Loucy (cell line): ENCODE results near the gene ASIC5.

Experiments used
- EZH2phosphoT487 ChIP-seq: fragments of 200-600 bp; IDR thresholded peaks from 2 replicates; pipeline ENCODE4 v1.6.1; 2018; ENCODE audit warnings: antibody characterized with exemption, mild to moderate bottlenecking, moderate library complexity, borderline replicate concordance
- TF ChIP-seq, protein P1 (sequence below): fragments of 200-600 bp; sonication (generic); conservative IDR thresholded peaks from 2 replicates; pipeline ENCODE4 v1.5.1; 2014; ENCODE audit warnings: mild to moderate bottlenecking, antibody characterized with exemption, low read length

DNA sequence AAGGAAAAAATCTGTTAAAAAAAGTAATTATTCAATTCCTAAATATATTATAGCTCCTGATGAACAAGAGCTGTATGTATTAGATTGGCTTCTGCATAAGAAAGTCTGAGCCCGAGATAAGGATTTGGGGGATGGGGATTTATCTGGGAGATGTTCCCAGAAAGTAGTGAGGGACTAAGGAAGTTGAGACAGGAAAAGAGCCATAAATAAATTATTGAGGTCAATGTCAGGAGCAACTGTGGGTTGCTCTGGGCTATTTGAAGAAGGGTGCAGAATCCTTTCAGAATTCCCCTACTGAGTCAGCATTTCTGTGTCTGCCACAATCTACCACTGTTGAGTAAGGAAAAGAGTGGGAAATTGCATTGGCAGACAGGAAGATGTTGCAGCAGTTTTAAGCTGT lies 34.3 kb upstream of the ASIC5 start:
- TF ChIP-seq, protein P1, sequence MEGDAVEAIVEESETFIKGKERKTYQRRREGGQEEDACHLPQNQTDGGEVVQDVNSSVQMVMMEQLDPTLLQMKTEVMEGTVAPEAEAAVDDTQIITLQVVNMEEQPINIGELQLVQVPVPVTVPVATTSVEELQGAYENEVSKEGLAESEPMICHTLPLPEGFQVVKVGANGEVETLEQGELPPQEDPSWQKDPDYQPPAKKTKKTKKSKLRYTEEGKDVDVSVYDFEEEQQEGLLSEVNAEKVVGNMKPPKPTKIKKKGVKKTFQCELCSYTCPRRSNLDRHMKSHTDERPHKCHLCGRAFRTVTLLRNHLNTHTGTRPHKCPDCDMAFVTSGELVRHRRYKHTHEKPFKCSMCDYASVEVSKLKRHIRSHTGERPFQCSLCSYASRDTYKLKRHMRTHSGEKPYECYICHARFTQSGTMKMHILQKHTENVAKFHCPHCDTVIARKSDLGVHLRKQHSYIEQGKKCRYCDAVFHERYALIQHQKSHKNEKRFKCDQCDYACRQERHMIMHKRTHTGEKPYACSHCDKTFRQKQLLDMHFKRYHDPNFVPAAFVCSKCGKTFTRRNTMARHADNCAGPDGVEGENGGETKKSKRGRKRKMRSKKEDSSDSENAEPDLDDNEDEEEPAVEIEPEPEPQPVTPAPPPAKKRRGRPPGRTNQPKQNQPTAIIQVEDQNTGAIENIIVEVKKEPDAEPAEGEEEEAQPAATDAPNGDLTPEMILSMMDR: no peak
- TF ChIP-seq EZH2phosphoT487: no peak
